ENCODE measurements around the gene SPIN1. TPM values are rescaled to one million over a fixed set of nuclear protein-coding genes. Genes with fewer than 3 reads are reported as not detected.
"Not testable (repeated sequence)": the region's sequence is repeated elsewhere in the genome, so short reads cannot be mapped to it uniquely, and the experiment has no call there.

Gene SPIN1
- total RNA-seq = 10 to 100 TPM; 51.5 to 98.7 (median 67.7) TPM
- long read RNA-seq, donor 1, full-length matches to known transcripts = 40 of 85 reads
- long read RNA-seq, donor 1, partial matches to known transcripts = 28 of 85 reads
- long read RNA-seq, donor 1, other reads (novel, unspliced or antisense) = 17 of 85 reads
- long read RNA-seq, donor 2, full-length matches to known transcripts = 1 of 8 reads
- long read RNA-seq, donor 2, partial matches to known transcripts = 0 of 8 reads
- long read RNA-seq, donor 2, other reads (novel, unspliced or antisense) = 7 of 8 reads

DNA sequence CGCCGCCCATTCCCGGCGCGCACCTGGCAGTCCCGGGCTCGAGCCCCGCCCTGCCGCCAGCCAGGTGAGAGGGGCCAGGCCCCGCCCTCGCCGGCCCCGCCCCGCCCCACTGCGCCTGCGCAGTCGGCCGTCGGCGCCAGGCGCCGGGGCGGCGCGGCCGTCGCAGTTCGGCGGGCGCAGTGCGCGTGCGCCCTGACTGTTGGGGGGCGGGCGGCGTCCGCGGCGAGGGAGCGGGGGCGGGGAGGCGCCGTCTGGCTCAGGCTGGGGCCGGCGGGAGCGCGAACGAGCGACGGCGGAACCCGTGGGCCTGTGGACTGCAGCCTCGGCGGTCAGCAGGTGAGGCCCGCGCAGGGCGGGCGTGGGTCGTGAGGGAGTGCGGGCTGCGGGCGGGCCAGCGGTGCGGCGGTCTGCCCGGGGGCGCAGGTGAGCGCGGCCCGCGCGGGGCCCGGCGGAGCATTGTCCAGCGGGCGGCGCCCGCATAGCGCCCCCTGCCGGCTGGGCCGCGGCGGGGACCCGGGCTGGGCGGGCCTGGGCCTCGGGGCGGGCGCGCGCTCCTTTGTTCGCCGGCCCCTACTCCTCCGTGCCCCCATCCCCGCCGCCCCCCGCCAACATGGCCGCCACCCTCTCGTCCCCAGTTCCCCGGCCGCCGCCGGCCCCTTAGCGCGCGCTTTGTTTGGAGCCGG is at the start of gene SPIN1:
Gene SPIN1 (plus strand): TSS at position 242 of the 683 bp plus-strand sequence. CDS start 38,096 bp downstream, outside the sequence.
- ATAC-seq (peak; percentile 88), DNase-seq (peak; percentile 87 to 94 (median 88))
- Histone ChIP-seq H3K9me3 (no peaks in the 10 kb centered on the region), H3K36me3 (ENCODE audit: low read depth) (no peaks in the 10 kb centered on the region), H3K4me1 (ENCODE audit: low read depth) (peaks cover 20% of the 10 kb centered on the region), H3K4me3 (peak within 1 kb of the TSS; percentile 71)
- TF ChIP-seq, protein P1, sequence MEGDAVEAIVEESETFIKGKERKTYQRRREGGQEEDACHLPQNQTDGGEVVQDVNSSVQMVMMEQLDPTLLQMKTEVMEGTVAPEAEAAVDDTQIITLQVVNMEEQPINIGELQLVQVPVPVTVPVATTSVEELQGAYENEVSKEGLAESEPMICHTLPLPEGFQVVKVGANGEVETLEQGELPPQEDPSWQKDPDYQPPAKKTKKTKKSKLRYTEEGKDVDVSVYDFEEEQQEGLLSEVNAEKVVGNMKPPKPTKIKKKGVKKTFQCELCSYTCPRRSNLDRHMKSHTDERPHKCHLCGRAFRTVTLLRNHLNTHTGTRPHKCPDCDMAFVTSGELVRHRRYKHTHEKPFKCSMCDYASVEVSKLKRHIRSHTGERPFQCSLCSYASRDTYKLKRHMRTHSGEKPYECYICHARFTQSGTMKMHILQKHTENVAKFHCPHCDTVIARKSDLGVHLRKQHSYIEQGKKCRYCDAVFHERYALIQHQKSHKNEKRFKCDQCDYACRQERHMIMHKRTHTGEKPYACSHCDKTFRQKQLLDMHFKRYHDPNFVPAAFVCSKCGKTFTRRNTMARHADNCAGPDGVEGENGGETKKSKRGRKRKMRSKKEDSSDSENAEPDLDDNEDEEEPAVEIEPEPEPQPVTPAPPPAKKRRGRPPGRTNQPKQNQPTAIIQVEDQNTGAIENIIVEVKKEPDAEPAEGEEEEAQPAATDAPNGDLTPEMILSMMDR (IDR thresholded peaks at IDR 0.05) = peak; percentile 77
- intact Hi-C loops (cut with DNase I, micrococcal nuclease) = no loop called here

DNA sequence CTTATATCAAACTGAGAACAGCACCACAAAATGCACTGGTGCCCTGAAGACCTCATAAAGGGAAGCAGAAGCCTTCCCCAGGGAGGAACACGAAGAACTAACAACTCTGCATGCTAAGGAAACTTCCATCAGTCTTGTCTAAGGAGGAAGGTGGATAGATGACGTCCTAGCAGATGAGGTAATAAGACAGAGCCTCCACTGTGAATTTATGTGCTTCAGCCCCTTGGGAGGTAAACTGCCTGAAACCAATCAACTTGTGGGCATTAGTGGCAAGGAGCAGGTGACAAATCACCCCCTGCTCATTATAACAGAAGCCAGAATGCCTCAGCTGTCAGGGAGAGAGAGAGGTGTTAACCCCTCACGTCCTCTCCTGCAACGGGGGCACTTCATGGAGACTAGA is 48.9 kb upstream of the SPIN1 start:
- Histone ChIP-seq H3K4me1 (ENCODE audit: low read depth) (no peaks in the 10 kb centered on the region), H3K4me3 (no peak overlapping the region), H3K36me3 (ENCODE audit: low read depth) (no peaks in the 10 kb centered on the region), H3K9me3 (no peaks in the 10 kb centered on the region)
- DNase-seq (no peak), ATAC-seq (no peak)
- intact Hi-C loops (cut with DNase I, micrococcal nuclease) = no loop called here
- TF ChIP-seq, protein P1 (IDR thresholded peaks at IDR 0.05) = no peak

DNA sequence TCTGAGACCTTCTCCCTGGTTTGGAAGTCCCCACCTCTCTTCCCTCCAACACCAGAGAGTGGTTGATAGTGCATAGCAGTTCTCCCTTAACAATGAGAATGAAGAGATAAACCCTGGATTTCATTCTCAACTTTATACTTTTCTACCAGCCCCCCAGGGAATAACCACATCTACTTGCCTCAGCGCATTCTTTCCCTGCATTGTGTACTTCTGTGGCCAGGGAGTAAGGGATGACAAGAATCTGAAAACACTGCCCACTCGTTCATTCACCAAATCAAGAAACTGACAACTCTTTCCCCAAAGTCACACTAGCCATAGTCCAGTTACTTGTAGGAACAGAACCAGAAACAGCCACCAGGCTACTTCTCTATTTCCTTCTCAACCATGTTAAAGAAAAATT is 46.0 kb upstream of the SPIN1 start:
- Histone ChIP-seq H3K4me1 (ENCODE audit: low read depth) (no peaks in the 10 kb centered on the region), H3K4me3 (no peak overlapping the region), H3K9me3 (no peaks in the 10 kb centered on the region), H3K36me3 (ENCODE audit: low read depth) (no peaks in the 10 kb centered on the region)
- intact Hi-C loops (cut with DNase I, micrococcal nuclease) = no loop called here
- ATAC-seq (no peak), DNase-seq (no peak)
- TF ChIP-seq, protein P1 (IDR thresholded peaks at IDR 0.05) = no peak

DNA sequence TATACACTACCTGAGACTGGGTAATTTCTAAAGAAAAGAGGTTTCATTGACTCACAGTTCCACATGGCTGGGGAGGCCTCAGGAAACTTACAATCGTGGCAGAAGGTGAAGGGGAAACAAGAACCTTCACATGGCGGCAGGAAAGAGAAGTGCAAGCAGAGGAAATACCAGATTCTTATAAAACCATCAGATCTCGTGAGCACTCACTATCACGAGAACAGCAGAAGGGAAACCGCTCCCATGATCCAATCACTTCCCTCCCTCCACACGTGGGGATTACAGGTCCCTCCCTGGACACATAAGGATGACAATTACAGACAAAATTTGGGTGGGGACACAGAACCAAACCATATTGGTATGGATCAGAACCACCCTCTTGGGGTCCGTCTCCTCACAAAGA is 44.2 kb upstream of the SPIN1 start:
- Histone ChIP-seq H3K9me3 (no peaks in the 10 kb centered on the region), H3K4me3 (no peak overlapping the region), H3K4me1 (ENCODE audit: low read depth) (no peaks in the 10 kb centered on the region), H3K36me3 (ENCODE audit: low read depth) (no peaks in the 10 kb centered on the region)
- TF ChIP-seq, protein P1 (IDR thresholded peaks at IDR 0.05) = no peak
- ATAC-seq = no peak
- DNase-seq = no peak
- intact Hi-C loops (cut with DNase I, micrococcal nuclease) = no loop called here

DNA sequence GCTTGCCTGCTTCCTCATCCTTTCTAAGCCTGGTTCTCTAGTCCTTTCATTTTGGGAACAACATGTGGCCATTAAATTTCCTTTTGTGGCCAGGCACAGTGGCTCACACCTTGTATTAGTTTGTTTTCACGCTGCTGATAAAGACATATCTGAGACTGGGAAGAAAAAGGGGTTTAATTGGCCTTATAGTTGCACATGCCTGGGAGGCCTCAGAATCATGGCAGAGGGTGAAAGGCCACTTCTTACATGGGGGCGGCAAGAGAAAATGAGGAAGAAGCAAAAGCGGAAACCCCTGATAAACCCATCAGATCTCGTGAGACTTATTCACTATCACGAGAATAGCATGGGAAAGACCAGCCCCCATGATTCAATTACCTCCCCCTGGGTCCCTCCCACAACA is 37.9 kb upstream of the SPIN1 start:
- intact Hi-C loops (cut with DNase I, micrococcal nuclease); H3K4me1 ChIP-seq (ENCODE audit: low read depth); DNase-seq; H3K9me3 ChIP-seq; H3K36me3 ChIP-seq (ENCODE audit: low read depth); ATAC-seq; H3K4me3 ChIP-seq: not testable (repeated sequence)

DNA sequence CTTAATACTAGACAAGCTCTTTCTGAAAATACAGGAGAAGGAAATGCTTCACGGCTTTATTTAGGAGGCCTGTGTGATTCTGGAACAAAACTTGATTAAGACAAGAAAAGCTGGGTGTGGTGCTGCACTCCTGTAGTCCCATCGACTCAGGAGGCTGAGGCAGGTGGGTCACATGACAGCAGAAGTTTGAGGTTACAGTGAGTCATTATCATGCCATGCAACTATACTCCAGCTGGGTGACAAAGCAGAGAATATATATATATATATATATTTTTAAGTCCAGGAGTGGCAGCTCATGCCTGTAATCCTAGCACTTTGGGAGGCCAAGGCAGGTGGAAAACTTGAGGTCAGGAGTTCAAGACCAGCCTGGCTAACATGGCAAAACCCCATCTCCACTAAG is 33.1 kb upstream of the SPIN1 start:
- no peak for DNase-seq
- no peak for ATAC-seq
- Histone ChIP-seq H3K9me3 (peaks cover 7% of the 10 kb centered on the region), H3K4me3 (no peak overlapping the region), H3K36me3 (ENCODE audit: low read depth) (no peaks in the 10 kb centered on the region), H3K4me1 (ENCODE audit: low read depth) (no peaks in the 10 kb centered on the region)
- intact Hi-C loops (cut with DNase I, micrococcal nuclease) = no loop called here
- TF ChIP-seq, protein P1 (IDR thresholded peaks at IDR 0.05) = no peak

DNA sequence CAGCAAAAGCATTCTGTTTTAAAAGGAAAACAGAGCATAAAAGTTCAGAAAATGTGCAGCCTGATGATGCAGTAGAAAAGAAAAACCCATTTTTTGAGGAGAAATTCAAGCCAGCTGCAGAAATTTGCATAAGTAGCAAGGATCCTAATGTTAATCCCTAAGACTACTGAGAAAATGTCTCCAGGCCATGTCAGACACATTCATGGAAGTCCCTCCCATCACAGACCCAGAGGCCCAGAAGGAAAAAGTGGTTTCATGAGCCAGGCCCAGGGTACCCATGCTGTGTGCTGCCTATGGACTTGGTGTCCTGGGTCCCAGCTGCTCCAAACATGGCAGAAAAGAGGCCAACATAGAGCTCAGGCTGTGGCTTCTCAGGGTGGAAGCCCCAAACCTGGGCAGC is 31.0 kb upstream of the SPIN1 start:
- H3K4me3 ChIP-seq; DNase-seq; H3K36me3 ChIP-seq (ENCODE audit: low read depth); H3K9me3 ChIP-seq; H3K4me1 ChIP-seq (ENCODE audit: low read depth); ATAC-seq; intact Hi-C loops (cut with DNase I, micrococcal nuclease): not testable (repeated sequence)

All from mucosa of descending colon (tissue), 3 donors.